SK-N-SH treated with all-trans-retinoic acid at 6 μM for 48 hours (cell line): ENCODE measurements around the gene CSF1.

Experiments used
- ATAC-seq: fragments of 200-7000 bp; cut with Tn5 transposase; 3 replicates; pipeline ENCODE4 v1.9.1; 2020; ENCODE audit warnings: mild to moderate bottlenecking, moderate library complexity
- ARNTL ChIP-seq: fragments of 450-650 bp; formaldehyde crosslinking; IDR thresholded peaks from 2 replicates; pipeline ENCODE4 v1.5.0; 2020; ENCODE audit warnings: low read depth, mild to moderate bottlenecking, moderate library complexity, borderline replicate concordance
- BACH2 ChIP-seq: fragments of 250-450 bp; sonication (Bioruptor Pico); IDR thresholded peaks from 2 replicates; pipeline ENCODE4 v1.9.0; 2021; ENCODE audit warnings: mild to moderate bottlenecking, borderline replicate concordance
- CREB5 ChIP-seq: fragments of 250-450 bp; sonication (Bioruptor Pico); IDR thresholded peaks from 2 replicates; pipeline ENCODE4 v1.5.1; 2020; ENCODE audit warnings: low read depth, mild to moderate bottlenecking, moderate library complexity
- CSDC2 ChIP-seq: fragments of 250-450 bp; sonication (Bioruptor Pico); IDR thresholded peaks from 2 replicates; pipeline ENCODE4 v1.5.0; 2020; ENCODE audit warnings: mild to moderate bottlenecking, moderate library complexity
- CSRNP3 ChIP-seq: fragments of 250-450 bp; sonication (Bioruptor Pico); IDR thresholded peaks from 2 replicates; pipeline ENCODE4 v1.5.1; 2021; ENCODE audit warnings: mild to moderate bottlenecking, moderate library complexity
- ESRRG ChIP-seq: fragments of 250-450 bp; sonication (Bioruptor Pico); IDR thresholded peaks from 2 replicates; pipeline ENCODE4 v1.6.1; 2021; ENCODE audit warnings: mild to moderate bottlenecking
- ISL1 ChIP-seq: fragments of 250-450 bp; sonication (Bioruptor Pico); IDR thresholded peaks from 2 replicates; pipeline ENCODE4 v2.1.2; 2022; ENCODE audit warnings: mild to moderate bottlenecking, moderate library complexity
- OSR1 ChIP-seq: fragments of 250-450 bp; sonication (Bioruptor Pico); IDR thresholded peaks from 2 replicates; pipeline ENCODE4 v1.8.0; 2022; ENCODE audit warnings: moderate library complexity, mild to moderate bottlenecking, inconsistent platforms
- POU6F1 ChIP-seq: fragments of 250-450 bp; sonication (Bioruptor Pico); IDR thresholded peaks from 2 replicates; pipeline ENCODE4 v1.8.0; 2021; ENCODE audit warnings: low read depth, mild to moderate bottlenecking, moderate library complexity, borderline replicate concordance
- PPARA ChIP-seq: fragments of 250-450 bp; sonication (Bioruptor Pico); IDR thresholded peaks from 2 replicates; pipeline ENCODE4 v1.5.0; 2020; ENCODE audit warnings: mild to moderate bottlenecking, borderline replicate concordance
- SNAI2 ChIP-seq: fragments of 250-450 bp; sonication (Bioruptor Pico); IDR thresholded peaks from 2 replicates; pipeline ENCODE4 v1.5.0; 2020; ENCODE audit warnings: mild to moderate bottlenecking, moderate library complexity
- TCF4 ChIP-seq: fragments of 250-450 bp; sonication (Bioruptor Pico); IDR thresholded peaks from 2 replicates; pipeline ENCODE4 v1.8.0; 2021; ENCODE audit warnings: mild to moderate bottlenecking, moderate library complexity, borderline replicate concordance
- TSHZ2 ChIP-seq: fragments of 250-450 bp; sonication (Bioruptor Pico); IDR thresholded peaks from 2 replicates; pipeline ENCODE4 v1.5.0; 2020; ENCODE audit warnings: mild to moderate bottlenecking, moderate library complexity
- ZC3H10 ChIP-seq: fragments of 250-450 bp; sonication (Bioruptor Pico); IDR thresholded peaks from 2 replicates; pipeline ENCODE4 v1.5.1; 2021; ENCODE audit warnings: mild to moderate bottlenecking, moderate library complexity
- ZFP3 ChIP-seq: fragments of 250-450 bp; sonication (Bioruptor Pico); IDR thresholded peaks from 2 replicates; pipeline ENCODE4 v1.5.0; 2020; ENCODE audit warnings: mild to moderate bottlenecking, moderate library complexity
- ZFP30 ChIP-seq: fragments of 450-650 bp; formaldehyde crosslinking; IDR thresholded peaks from 2 replicates; pipeline ENCODE4 v1.5.0; 2022; ENCODE audit warnings: mild to moderate bottlenecking, moderate library complexity
- ZNF565 ChIP-seq: fragments of 450-650 bp; formaldehyde crosslinking; conservative IDR thresholded peaks from 2 replicates; pipeline ENCODE4 v1.5.0; 2020; ENCODE audit warnings: low read depth, mild to moderate bottlenecking, moderate library complexity
- ZNF70 ChIP-seq: fragments of 450-650 bp; formaldehyde crosslinking; IDR thresholded peaks from 2 replicates; pipeline ENCODE4 v1.5.0; 2020; ENCODE audit warnings: mild to moderate bottlenecking, moderate library complexity
- ZNF8 ChIP-seq: fragments of 450-650 bp; formaldehyde crosslinking; IDR thresholded peaks from 2 replicates; pipeline ENCODE4 v1.5.0; 2020; ENCODE audit warnings: mild to moderate bottlenecking, moderate library complexity

Gene CSF1

GRCh38 chr1:109929170-109929569 is 18.5 kb downstream of the CSF1 start (continued):
- TF ChIP-seq POU6F1 (no peak), ZNF565 (CRISPR knock-in tag) (no peak)

- no peak for TF ChIP-seq ZFP30 (CRISPR knock-in tag)
- no peak for TF ChIP-seq BACH2
- TF ChIP-seq TCF4 = no peak
- TF ChIP-seq CSRNP3 = no peak
- TF ChIP-seq ZNF565 (CRISPR knock-in tag) = no peak
- no peak for TF ChIP-seq ZFP3
- no peak for TF ChIP-seq ARNTL
- TF ChIP-seq CSDC2 = no peak
- TF ChIP-seq TSHZ2 = no peak
- TF ChIP-seq ESRRG (CRISPR knock-in tag) = no peak
- no peak for TF ChIP-seq SNAI2 (CRISPR knock-in tag)
- no peak for TF ChIP-seq PPARA (CRISPR knock-in tag)
- ATAC-seq = no peak
Observed at GRCh38 chr1:109929588-109930251, 19.1 kb downstream of the CSF1 start.

GRCh38 chr1:109930252-109930993 is 19.8 kb downstream of the CSF1 start:
- TF ChIP-seq CSRNP3 (no peak), PPARA (CRISPR knock-in tag) (no peak), POU6F1 (no peak), ZNF70 (CRISPR knock-in tag) (no peak), CREB5 (CRISPR knock-in tag) (no peak), ZC3H10 (no peak), TCF4 (no peak), ESRRG (CRISPR knock-in tag) (no peak), ARNTL (no peak), ZNF8 (CRISPR knock-in tag) (no peak), SNAI2 (CRISPR knock-in tag) (no peak), ISL1 (no peak), OSR1 (CRISPR knock-in tag) (no peak)
- ATAC-seq = no peak
